HepG2 (cell line): ENCODE measurements around the gene MTSS2.

ENCODE experiments used
- CTCF ChIP-seq: sonication (generic); formaldehyde crosslinking; IDR thresholded peaks from 2 replicates; pipeline ENCODE4 v1.5.0; 2020; ENCODE audit warnings: mild to moderate bottlenecking, missing genetic modification reagents, moderate library complexity
- ESRRA ChIP-seq: sonication (generic); formaldehyde crosslinking; IDR thresholded peaks from 2 replicates; pipeline ENCODE4 v1.5.1; 2020; ENCODE audit warnings: mild to moderate bottlenecking, low read depth, missing genetic modification reagents
- FOXM1 ChIP-seq: sonication (generic); formaldehyde crosslinking; IDR thresholded peaks from 2 replicates; pipeline ENCODE4 v1.5.0; 2020; ENCODE audit warnings: missing genetic modification reagents
- HCFC1 ChIP-seq: fragments of 150-350 bp; IDR thresholded peaks from 2 replicates; pipeline ENCODE4 v1.6.1; 2014; ENCODE audit warnings: low read depth, low read length
- HNF4A ChIP-seq: sonication (generic); formaldehyde crosslinking; IDR thresholded peaks from 2 replicates; pipeline ENCODE4 v1.4.0; 2020; ENCODE audit warnings: missing genetic modification reagents
- SUZ12 ChIP-seq: fragments of 150-350 bp; IDR thresholded peaks from 2 replicates; pipeline ENCODE4 v1.6.1; 2014; ENCODE audit warnings: low read depth, low read length
- TAF15 ChIP-seq: fragments of 200-400 bp; formaldehyde crosslinking; IDR thresholded peaks from one replicate; pipeline ENCODE4 v1.6.1; 2018; ENCODE audit warnings: mild to moderate bottlenecking, low read depth, low read length; ENCODE audit not compliant: poor library complexity, severe bottlenecking
- ZNF18 ChIP-seq: sonication (generic); formaldehyde crosslinking; IDR thresholded peaks from 2 replicates; pipeline ENCODE4 v1.8.0; 2022; ENCODE audit warnings: mild to moderate bottlenecking, missing genetic modification reagents; ENCODE audit not compliant: insufficient replicate concordance
- ZNF619 ChIP-seq: sonication (generic); formaldehyde crosslinking; IDR thresholded peaks from 2 replicates; pipeline ENCODE4 v1.4.0; 2020; ENCODE audit warnings: mild to moderate bottlenecking, missing genetic modification reagents
- ZNF672 ChIP-seq: sonication (generic); formaldehyde crosslinking; IDR thresholded peaks from 2 replicates; pipeline ENCODE4 v1.8.1; 2022; ENCODE audit warnings: missing genetic modification reagents
- TF ChIP-seq, protein P1 (sequence below): sonication (generic); formaldehyde crosslinking; IDR thresholded peaks from 2 replicates; pipeline ENCODE4 v1.4.0; 2020; ENCODE audit warnings: mild to moderate bottlenecking, low read depth, missing genetic modification reagents
- TF ChIP-seq, protein P2 (sequence below): sonication (generic); formaldehyde crosslinking; IDR thresholded peaks from 2 replicates; pipeline ENCODE4 v1.5.0; 2020; ENCODE audit warnings: missing genetic modification reagents
- TF ChIP-seq, protein P3 (sequence below): sonication (generic); formaldehyde crosslinking; IDR thresholded peaks from 2 replicates; pipeline ENCODE4 v1.4.0; 2020; ENCODE audit warnings: mild to moderate bottlenecking, missing genetic modification reagents

GRCh38 chr16:70660672-70661350 is 25.0 kb downstream of the MTSS2 start:
- TF ChIP-seq, protein P1, sequence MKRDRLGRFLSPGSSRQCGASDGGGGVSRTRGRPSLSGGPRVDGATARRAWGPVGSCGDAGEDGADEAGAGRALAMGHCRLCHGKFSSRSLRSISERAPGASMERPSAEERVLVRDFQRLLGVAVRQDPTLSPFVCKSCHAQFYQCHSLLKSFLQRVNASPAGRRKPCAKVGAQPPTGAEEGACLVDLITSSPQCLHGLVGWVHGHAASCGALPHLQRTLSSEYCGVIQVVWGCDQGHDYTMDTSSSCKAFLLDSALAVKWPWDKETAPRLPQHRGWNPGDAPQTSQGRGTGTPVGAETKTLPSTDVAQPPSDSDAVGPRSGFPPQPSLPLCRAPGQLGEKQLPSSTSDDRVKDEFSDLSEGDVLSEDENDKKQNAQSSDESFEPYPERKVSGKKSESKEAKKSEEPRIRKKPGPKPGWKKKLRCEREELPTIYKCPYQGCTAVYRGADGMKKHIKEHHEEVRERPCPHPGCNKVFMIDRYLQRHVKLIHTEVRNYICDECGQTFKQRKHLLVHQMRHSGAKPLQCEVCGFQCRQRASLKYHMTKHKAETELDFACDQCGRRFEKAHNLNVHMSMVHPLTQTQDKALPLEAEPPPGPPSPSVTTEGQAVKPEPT, result no peak
- TF ChIP-seq, protein P2, sequence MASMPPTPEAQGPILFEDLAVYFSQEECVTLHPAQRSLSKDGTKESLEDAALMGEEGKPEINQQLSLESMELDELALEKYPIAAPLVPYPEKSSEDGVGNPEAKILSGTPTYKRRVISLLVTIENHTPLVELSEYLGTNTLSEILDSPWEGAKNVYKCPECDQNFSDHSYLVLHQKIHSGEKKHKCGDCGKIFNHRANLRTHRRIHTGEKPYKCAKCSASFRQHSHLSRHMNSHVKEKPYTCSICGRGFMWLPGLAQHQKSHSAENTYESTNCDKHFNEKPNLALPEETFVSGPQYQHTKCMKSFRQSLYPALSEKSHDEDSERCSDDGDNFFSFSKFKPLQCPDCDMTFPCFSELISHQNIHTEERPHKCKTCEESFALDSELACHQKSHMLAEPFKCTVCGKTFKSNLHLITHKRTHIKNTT (CRISPR knock-in tag), result no peak
- TF ChIP-seq HCFC1 (no peak), CTCF (no peak), ZNF619 (no peak), ESRRA (CRISPR knock-in tag) (no peak), HNF4A (CRISPR knock-in tag) (no peak), FOXM1 (CRISPR knock-in tag) (no peak), SUZ12 (no peak), ZNF18 (CRISPR knock-in tag) (no peak), ZNF672 (CRISPR knock-in tag) (no peak), TAF15 (no peak)
- TF ChIP-seq, protein P3, sequence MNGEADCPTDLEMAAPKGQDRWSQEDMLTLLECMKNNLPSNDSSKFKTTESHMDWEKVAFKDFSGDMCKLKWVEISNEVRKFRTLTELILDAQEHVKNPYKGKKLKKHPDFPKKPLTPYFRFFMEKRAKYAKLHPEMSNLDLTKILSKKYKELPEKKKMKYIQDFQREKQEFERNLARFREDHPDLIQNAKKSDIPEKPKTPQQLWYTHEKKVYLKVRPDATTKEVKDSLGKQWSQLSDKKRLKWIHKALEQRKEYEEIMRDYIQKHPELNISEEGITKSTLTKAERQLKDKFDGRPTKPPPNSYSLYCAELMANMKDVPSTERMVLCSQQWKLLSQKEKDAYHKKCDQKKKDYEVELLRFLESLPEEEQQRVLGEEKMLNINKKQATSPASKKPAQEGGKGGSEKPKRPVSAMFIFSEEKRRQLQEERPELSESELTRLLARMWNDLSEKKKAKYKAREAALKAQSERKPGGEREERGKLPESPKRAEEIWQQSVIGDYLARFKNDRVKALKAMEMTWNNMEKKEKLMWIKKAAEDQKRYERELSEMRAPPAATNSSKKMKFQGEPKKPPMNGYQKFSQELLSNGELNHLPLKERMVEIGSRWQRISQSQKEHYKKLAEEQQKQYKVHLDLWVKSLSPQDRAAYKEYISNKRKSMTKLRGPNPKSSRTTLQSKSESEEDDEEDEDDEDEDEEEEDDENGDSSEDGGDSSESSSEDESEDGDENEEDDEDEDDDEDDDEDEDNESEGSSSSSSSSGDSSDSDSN, result no peak
